NCI-H226 (cell line): ENCODE data around the gene MRPL12.
"Not testable (repeated sequence)": the region's sequence is repeated elsewhere in the genome, so short reads cannot be mapped to it uniquely, and the experiment has no call there.

Experiments
- DNase-seq: peaks from one replicate; pipeline ENCODE4 v3.0.0-alpha.2; 2015

Gene MRPL12

GRCh38 chr17:81717766-81718089 is 14.6 kb downstream of the MRPL12 start:
- DNase-seq, result no peak

GRCh38 chr17:81719410-81720266 is 16.5 kb downstream of the MRPL12 start:
- DNase-seq, result no peak

GRCh38 chr17:81720267-81721071 is 17.3 kb downstream of the MRPL12 start:
- DNase-seq, result no peak

GRCh38 chr17:81722184-81723120 is 19.3 kb downstream of the MRPL12 start:
- no peak for DNase-seq

- no peak for DNase-seq
Observed at GRCh38 chr17:81723651-81724209, 20.6 kb downstream of the MRPL12 start.

GRCh38 chr17:81725439-81725838 is 22.3 kb downstream of the MRPL12 start:
- DNase-seq, result no peak

- DNase-seq, result no peak
Observed at GRCh38 chr17:81726004-81726403, 22.8 kb downstream of the MRPL12 start.

- no peak for DNase-seq
Observed at GRCh38 chr17:81727324-81728031, 24.3 kb downstream of the MRPL12 start.

- peak; percentile 51 for DNase-seq
Observed at GRCh38 chr17:81733507-81734404, 30.6 kb downstream of the MRPL12 start.

GRCh38 chr17:81734405-81735263 is 31.5 kb downstream of the MRPL12 start:
- no peak for DNase-seq

- DNase-seq, result peak; percentile 22
Observed at GRCh38 chr17:81735264-81736102, 32.3 kb downstream of the MRPL12 start.

- no peak for DNase-seq
Observed at GRCh38 chr17:81737947-81738800, 35.0 kb downstream of the MRPL12 start.

GRCh38 chr17:81738801-81739393 is 35.7 kb downstream of the MRPL12 start:
- DNase-seq, result no peak

GRCh38 chr17:81739593-81739992 is 36.4 kb downstream of the MRPL12 start:
- not testable (repeated sequence) for DNase-seq

- DNase-seq, result no peak
Observed at GRCh38 chr17:81740395-81740961, 37.3 kb downstream of the MRPL12 start.

- no peak for DNase-seq
Observed at GRCh38 chr17:81741049-81741593, 38.0 kb downstream of the MRPL12 start.
